ENCODE measurements around the gene BACH2.
"Not testable (repeated sequence)": the region's sequence is repeated elsewhere in the genome, so short reads cannot be mapped to it uniquely, and the experiment has no call there.

DNA sequence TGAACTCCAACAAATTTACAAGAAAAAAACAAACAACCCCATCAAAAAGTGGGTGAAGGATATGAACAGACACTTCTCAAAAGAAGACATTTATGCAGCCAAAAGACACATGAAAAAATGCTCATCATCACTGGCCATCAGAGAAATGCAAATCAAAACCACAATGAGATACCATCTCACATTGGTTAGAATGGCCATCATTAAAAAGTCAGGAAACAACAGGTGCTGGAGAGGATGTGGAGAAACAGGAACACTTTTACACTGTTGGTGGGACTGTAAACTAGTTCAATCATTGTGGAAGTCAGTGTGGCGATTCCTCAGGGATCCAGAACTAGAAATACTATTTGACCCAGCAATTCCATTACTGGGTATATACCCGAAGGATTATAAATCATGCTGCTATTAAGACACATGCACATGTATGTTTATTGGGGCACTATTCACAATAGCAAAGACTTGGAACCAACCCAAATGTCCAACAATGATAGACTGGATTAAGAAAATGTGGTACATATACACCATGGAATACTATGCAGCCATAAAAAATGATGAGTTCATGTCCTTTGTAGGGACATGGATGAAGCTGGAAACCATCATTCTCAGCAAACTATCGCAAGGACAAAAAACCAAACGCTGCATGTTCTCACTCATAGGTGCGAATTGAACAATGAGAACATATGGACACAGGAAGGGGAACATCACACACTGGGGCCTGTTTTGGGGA lies 264.0 kb downstream of the BACH2 start:
- not testable (repeated sequence) for TF ChIP-seq POLR2A (IDR thresholded peaks at IDR 0.05; ENCODE audit: low read depth); POLR2AphosphoS5 (IDR thresholded peaks at IDR 0.05)
- TF ChIP-seq, protein P1, sequence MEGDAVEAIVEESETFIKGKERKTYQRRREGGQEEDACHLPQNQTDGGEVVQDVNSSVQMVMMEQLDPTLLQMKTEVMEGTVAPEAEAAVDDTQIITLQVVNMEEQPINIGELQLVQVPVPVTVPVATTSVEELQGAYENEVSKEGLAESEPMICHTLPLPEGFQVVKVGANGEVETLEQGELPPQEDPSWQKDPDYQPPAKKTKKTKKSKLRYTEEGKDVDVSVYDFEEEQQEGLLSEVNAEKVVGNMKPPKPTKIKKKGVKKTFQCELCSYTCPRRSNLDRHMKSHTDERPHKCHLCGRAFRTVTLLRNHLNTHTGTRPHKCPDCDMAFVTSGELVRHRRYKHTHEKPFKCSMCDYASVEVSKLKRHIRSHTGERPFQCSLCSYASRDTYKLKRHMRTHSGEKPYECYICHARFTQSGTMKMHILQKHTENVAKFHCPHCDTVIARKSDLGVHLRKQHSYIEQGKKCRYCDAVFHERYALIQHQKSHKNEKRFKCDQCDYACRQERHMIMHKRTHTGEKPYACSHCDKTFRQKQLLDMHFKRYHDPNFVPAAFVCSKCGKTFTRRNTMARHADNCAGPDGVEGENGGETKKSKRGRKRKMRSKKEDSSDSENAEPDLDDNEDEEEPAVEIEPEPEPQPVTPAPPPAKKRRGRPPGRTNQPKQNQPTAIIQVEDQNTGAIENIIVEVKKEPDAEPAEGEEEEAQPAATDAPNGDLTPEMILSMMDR (IDR thresholded peaks at IDR 0.05): not testable (repeated sequence)
